ENCODE measurements around the gene ZDHHC9.

DNA sequence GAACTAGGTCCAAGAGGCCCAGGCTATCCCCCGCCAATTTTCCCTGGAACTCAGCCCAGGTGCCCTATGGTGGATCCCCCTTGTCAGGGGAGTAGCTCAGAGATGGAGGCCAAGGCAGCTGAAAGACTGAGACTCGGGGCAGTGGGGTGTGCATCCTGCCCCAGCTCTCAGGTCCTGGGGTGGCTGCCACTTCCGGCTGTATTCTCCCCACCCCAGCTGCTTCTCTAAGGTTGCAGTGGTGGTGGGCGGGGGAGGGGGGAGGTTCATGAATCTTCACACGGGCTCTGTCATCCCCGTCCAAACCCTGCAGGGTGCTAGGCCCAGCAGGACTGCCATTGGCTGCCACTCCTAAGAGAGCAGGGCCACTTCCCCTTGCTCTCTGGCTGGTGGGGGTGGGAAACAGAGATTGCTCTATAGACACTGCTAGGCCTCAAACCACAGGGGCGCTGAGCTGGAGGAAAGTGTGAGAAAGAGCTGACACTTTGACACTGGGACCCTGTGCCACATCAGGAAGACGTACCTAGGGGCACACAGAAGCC is 62.5 kb downstream of the ZDHHC9 start:
- TF ChIP-seq, protein P1, sequence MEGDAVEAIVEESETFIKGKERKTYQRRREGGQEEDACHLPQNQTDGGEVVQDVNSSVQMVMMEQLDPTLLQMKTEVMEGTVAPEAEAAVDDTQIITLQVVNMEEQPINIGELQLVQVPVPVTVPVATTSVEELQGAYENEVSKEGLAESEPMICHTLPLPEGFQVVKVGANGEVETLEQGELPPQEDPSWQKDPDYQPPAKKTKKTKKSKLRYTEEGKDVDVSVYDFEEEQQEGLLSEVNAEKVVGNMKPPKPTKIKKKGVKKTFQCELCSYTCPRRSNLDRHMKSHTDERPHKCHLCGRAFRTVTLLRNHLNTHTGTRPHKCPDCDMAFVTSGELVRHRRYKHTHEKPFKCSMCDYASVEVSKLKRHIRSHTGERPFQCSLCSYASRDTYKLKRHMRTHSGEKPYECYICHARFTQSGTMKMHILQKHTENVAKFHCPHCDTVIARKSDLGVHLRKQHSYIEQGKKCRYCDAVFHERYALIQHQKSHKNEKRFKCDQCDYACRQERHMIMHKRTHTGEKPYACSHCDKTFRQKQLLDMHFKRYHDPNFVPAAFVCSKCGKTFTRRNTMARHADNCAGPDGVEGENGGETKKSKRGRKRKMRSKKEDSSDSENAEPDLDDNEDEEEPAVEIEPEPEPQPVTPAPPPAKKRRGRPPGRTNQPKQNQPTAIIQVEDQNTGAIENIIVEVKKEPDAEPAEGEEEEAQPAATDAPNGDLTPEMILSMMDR (IDR thresholded peaks at IDR 0.05), result no peak
- no peak for TF ChIP-seq ZFX (IDR thresholded peaks at IDR 0.05; ENCODE audit: borderline replicate concordance)

Measured in 22Rv1 (cell line).